Activated naive CD4-positive, alpha-beta T cell treated with anti-CD3 and anti-CD28 coated beads for 36 hours (primary cell): ENCODE results near the gene DPH3. TPM values are rescaled to one million over a fixed set of nuclear protein-coding genes. Genes with fewer than 3 reads are reported as not detected.

ENCODE experiments used
- CTCF ChIA-PET: fragments of 350-600 bp; sonication (Branson Sonifier 250); formaldehyde crosslinking; loops from one replicate; lab custom pipeline; 2021; ENCODE audit warnings: antibody characterized with exemption; lab: Charles Lee
- DNase-seq: peaks from one replicate; pipeline ENCODE4 v3.0.0-alpha.2; 2020
- H3K27ac Mint-ChIP-seq: one replicate; pipeline ENCODE4 v1.8.0; 2021; ENCODE audit warnings: mild to moderate bottlenecking, mixed read lengths
- H3K27me3 Mint-ChIP-seq: one replicate; pipeline ENCODE4 v1.8.0; 2021; ENCODE audit warnings: low read depth, mixed read lengths
- H3K36me3 Mint-ChIP-seq: one replicate; pipeline ENCODE4 v1.8.0; 2021; ENCODE audit warnings: low read depth, mixed read lengths
- H3K4me1 Mint-ChIP-seq: one replicate; pipeline ENCODE4 v1.8.0; 2021; ENCODE audit warnings: low read depth, mixed read lengths
- H3K4me3 Mint-ChIP-seq: one replicate; pipeline ENCODE4 v1.8.0; 2021; ENCODE audit warnings: mild to moderate bottlenecking, moderate library complexity, mixed read lengths
- H3K9me3 Mint-ChIP-seq: one replicate; pipeline ENCODE4 v1.8.0; 2021; ENCODE audit warnings: mixed read lengths
- intact Hi-C: fragments of 100-400 bp; cut with micrococcal nuclease; formaldehyde crosslinking; loops from one replicate; pipeline ENCODE4 v1.15.1; 2023
- total RNA-seq, 2 experiments: library from RNA; stranded (reverse); gene quantifications; one replicate each; pipeline ENCODE4 v1.2.3, GENCODE V29; 2021

DPH3 gene
- total RNA-seq, 2 experiments from 2014 or later: 16.1 to 17.0 TPM

DNA sequence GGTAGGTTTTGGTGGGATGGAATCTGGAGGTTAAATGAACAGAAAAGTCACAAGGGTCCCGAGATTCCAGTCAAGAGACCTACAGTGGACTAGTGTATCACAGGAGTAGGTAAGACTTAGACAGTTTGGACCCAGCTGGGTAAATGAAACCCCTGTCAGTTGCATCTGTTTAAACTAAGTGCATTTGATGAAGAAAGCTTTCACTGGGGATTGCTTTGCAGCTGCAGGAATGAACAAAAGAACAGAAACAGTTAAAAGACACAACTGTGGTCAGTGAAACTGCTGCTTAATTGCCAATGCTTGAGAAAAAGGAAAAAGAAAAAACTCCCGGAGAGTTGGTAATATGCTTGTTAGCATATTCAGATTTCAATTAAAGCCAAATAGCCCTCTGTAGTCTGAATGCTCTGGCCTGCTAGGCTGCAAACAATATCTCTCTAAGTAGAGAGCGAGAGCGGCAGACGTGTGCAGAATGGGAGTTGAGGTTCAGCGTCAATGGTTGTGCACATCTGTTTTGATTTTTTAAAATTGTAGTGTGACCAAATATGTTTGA, 37.4 kb upstream of the DPH3 start:
- DNase-seq: no peak
- peak overlapping the region; percentile 94 for H3K27ac Mint-ChIP-seq
- peaks cover 97% of the 10 kb centered on the region for H3K4me1 Mint-ChIP-seq
- H3K36me3 Mint-ChIP-seq: peaks cover 50% of the 10 kb centered on the region
- H3K4me3 Mint-ChIP-seq: peak overlapping the region; percentile 62
- intact Hi-C loops: no loop called here
- CTCF ChIA-PET: interaction anchor here (1.0 to 8.9 kb wide), 5 partner anchors 9 to 224 kb away, joined by 3 to 109 read pairs (median 5); partner anchors contain the start of gene OXNAD1
- no peaks in the 10 kb centered on the region for H3K27me3 Mint-ChIP-seq
- H3K9me3 Mint-ChIP-seq: no peaks in the 10 kb centered on the region

DNA sequence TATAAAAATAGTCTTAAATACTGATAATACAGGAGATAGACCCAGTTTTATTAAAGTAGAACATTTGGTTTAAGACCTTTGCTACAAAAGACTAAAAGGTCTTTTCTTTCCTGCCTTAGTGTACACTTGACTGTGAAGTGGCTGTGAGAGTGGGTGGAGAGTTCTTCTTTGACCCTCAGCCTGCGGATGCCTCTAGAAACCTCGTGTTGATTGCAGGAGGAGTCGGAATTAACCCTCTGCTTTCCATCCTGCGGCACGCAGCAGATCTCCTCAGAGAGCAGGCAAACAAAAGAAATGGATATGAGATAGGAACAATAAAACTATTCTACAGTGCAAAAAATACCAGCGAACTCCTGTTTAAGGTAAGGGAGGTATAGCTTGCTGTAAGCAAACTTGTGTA, 36.8 kb upstream of the DPH3 start:
- H3K27me3 Mint-ChIP-seq: no peaks in the 10 kb centered on the region
- peak overlapping the region; percentile 62 for H3K4me3 Mint-ChIP-seq
- H3K9me3 Mint-ChIP-seq: no peaks in the 10 kb centered on the region
- intact Hi-C loops: loop anchor here (1.0 kb wide), 2 partner anchors 8 to 11 kb away; no protein-coding TSS in a partner anchor
- CTCF ChIA-PET: interaction anchor here (1.0 to 8.9 kb wide), 6 partner anchors 8 to 224 kb away, joined by 3 to 109 read pairs (median 4); partner anchors contain the start of gene OXNAD1
- H3K36me3 Mint-ChIP-seq: peaks cover 47% of the 10 kb centered on the region
- peak overlapping the region; percentile 94 for H3K27ac Mint-ChIP-seq
- H3K4me1 Mint-ChIP-seq: peaks cover 97% of the 10 kb centered on the region
- DNase-seq: peak; percentile 51

DNA sequence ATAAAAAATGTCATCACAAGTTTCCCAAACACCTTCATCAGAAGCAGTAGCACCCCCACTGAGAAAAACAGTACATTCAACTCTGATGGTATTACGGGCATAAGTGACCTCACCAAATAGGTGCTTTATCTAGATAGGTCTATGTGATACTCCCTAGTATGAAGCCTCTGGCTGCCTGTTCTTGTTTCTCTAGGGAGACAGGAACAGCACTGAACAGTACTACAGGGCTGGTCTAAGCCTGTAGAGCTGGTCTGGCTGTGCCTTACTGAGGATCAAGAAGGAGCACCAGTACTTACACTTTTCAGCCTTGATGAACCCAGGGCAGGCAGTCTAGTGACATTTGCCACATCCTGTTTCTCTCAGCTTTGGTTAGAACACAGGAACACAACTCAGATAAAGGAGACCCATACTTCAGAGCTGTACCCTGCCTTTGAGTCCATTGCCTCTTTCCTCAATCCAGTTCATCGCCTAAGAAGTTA, 36.2 kb upstream of the DPH3 start:
- H3K36me3 Mint-ChIP-seq: peaks cover 53% of the 10 kb centered on the region
- intact Hi-C loops: loop anchor here (1.0 kb wide), 2 partner anchors 8 to 11 kb away; no protein-coding TSS in a partner anchor
- H3K27ac Mint-ChIP-seq: peak overlapping the region; percentile 94
- no peaks in the 10 kb centered on the region for H3K9me3 Mint-ChIP-seq
- DNase-seq: peak; percentile 58
- H3K27me3 Mint-ChIP-seq: no peaks in the 10 kb centered on the region
- H3K4me3 Mint-ChIP-seq: peak overlapping the region; percentile 62
- peaks cover 97% of the 10 kb centered on the region for H3K4me1 Mint-ChIP-seq
- CTCF ChIA-PET: interaction anchor here (0.9 to 8.9 kb wide), 7 partner anchors 8 to 19 kb away, joined by 3 to 109 read pairs (median 4); no protein-coding TSS in a partner anchor

DNA sequence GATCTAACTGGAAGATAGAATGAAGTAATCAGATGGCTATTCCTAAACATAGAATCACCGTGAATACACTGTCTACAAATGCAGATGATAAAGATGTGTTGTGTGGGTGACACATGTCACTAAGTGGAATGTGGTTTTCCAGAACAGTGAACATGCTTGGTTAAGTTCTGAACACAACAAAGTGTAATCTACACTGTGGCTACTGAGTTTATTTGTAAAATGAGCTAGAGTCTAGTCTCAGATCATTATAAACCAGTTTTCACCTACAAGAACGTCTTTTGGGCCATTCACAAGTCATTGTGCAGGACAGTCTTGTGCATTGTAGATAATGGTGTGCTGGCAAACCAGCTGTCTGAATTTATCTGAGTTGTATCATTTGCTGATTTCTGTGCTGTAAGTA, 35.6 kb upstream of the DPH3 start:
- no peak for DNase-seq
- no peaks in the 10 kb centered on the region for H3K9me3 Mint-ChIP-seq
- intact Hi-C loops: no loop called here
- no peaks in the 10 kb centered on the region for H3K27me3 Mint-ChIP-seq
- H3K4me3 Mint-ChIP-seq: peak overlapping the region; percentile 62
- peak overlapping the region; percentile 94 for H3K27ac Mint-ChIP-seq
- peaks cover 54% of the 10 kb centered on the region for H3K36me3 Mint-ChIP-seq
- CTCF ChIA-PET: interaction anchor here (0.9 to 8.9 kb wide), 7 partner anchors 7 to 20 kb away, joined by 3 to 109 read pairs (median 4); no protein-coding TSS in a partner anchor
- H3K4me1 Mint-ChIP-seq: peaks cover 97% of the 10 kb centered on the region

DNA sequence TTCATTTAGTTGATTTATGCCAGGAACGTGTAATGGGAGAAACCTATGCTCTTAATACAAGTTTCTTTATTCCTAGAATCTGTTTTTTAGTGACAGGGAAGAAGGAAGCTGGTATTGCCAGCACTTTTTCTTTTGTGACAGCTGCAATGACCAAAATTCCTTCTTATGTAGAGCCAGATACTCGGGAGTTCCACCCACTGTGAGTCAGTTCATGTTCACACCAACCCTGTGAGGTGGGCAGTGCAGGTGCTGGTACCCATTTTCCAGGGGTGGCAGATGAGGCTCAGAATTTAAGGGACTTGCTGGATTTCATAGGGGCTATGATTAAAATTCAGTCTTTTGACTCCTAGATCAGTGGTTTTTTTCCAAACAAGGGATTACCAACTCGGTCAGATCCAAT, 35.0 kb upstream of the DPH3 start:
- Mint-ChIP-seq H3K36me3 (peaks cover 54% of the 10 kb centered on the region), H3K9me3 (no peaks in the 10 kb centered on the region), H3K4me1 (peaks cover 96% of the 10 kb centered on the region), H3K27me3 (no peaks in the 10 kb centered on the region), H3K4me3 (no peak overlapping the region), H3K27ac (peak overlapping the region; percentile 94)
- CTCF ChIA-PET: interaction anchor here (1.0 kb wide), 1 partner anchor 19 kb away, joined by 4 read pairs; no protein-coding TSS in a partner anchor
- intact Hi-C loops: no loop called here
- DNase-seq: peak; percentile 21

DNA sequence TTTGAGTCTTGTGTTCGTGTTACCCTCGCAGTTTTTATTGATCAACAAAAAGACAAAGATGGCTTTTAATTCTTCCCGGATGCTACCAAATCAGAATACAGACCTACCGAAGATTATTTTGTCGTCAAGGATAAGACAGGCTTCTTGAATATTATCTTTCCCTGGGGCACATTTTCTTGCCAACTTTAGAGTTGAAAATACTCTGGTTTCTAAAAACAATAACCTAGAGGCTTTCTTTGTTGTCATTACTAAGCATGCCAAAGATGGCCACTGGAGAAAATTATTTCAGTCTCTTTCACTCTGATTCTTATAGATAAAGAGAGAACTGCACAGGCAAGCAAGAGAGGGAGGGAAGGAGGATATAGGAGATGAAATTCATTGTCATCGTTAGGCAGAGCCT, 34.1 kb upstream of the DPH3 start:
- CTCF ChIA-PET: interaction anchor here (0.6 to 1.6 kb wide), 2 partner anchors 9 to 20 kb away, joined by 3 to 5 read pairs; no protein-coding TSS in a partner anchor
- no peaks in the 10 kb centered on the region for H3K27me3 Mint-ChIP-seq
- intact Hi-C loops: no loop called here
- H3K27ac Mint-ChIP-seq: peak overlapping the region; percentile 94
- H3K36me3 Mint-ChIP-seq: peaks cover 51% of the 10 kb centered on the region
- no peak for DNase-seq
- H3K9me3 Mint-ChIP-seq: no peaks in the 10 kb centered on the region
- peaks cover 96% of the 10 kb centered on the region for H3K4me1 Mint-ChIP-seq
- H3K4me3 Mint-ChIP-seq: peak overlapping the region; percentile 49

DNA sequence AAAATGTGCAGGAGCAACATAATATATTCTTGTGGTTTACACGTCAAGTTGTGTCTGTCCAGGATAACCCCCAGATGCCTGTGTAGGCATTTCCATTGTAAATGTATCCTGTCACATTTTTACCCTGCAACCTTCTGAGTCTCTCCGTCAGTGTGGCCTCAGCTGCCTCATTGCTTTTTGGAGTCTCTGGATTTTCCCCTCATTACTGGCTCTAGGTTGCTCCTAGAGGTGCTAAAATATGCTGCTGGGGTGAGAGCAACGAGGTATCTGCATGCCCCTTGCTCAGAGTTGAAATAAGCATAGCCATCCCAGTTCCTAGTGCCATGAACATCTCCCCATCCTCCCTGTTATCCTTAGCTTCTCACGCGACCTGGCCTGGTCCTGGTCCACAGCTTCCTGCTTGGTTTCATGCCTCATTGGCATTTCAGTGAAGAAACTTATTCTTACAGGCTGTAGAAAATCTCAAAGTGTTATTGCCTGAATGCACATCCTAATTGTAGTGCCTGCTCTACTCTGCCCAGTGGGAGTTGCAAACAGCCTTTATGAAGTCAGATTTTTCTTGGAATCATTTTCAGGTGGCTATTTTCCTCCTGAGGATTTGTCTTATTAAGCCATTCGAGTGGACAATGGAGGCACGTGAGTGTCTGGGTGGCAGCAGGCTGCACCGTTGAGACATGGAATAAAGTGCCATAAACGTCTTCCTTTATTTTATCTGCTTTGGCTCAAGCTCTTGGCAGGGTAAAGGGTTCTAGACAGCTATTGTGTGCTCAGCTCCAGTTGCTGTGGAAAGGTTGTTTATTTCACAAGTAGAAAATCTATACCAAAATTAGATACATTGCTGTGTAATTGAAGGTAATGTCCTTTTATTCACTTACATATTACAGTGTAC, 33.5 kb upstream of the DPH3 start:
- Mint-ChIP-seq H3K27ac (peak overlapping the region; percentile 94), H3K4me3 (peak overlapping the region; percentile 49), H3K4me1 (peaks cover 98% of the 10 kb centered on the region), H3K9me3 (peaks cover 4% of the 10 kb centered on the region), H3K36me3 (peaks cover 55% of the 10 kb centered on the region), H3K27me3 (no peaks in the 10 kb centered on the region)
- intact Hi-C loops: no loop called here
- peak; percentile 56 for DNase-seq
- CTCF ChIA-PET: interaction anchor here (0.6 to 1.6 kb wide), 3 partner anchors 8 to 21 kb away, joined by 3 to 5 read pairs (median 3); no protein-coding TSS in a partner anchor

DNA sequence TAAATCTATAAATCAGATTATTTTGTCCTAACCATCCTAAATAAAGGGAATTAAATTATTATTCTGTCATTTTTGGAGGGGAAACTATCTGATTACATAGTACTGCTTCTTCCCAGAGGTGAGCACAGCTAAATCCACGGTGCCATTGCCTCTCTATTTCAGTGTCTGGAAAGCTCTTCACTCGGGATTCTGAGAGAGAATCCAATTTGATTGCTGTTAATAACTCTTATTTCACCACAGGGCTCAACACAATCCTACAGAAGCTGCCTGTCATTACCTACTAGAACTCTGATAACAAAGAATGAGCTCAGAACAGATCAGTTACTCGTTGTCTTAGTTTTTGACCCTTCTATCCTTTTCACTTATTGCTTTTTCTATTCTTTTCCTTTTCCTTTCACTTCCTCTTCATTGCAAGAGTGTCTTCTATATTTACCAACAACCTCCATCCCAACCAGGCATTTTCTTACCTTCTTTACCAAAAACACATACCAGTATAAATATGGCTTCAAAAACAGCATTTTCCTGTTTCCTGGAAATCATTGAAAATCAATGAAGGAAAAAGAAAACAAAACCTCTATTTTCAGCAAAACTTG, 30.7 kb upstream of the DPH3 start:
- no peak for DNase-seq
- H3K4me1 Mint-ChIP-seq: peaks cover 94% of the 10 kb centered on the region
- no peaks in the 10 kb centered on the region for H3K27me3 Mint-ChIP-seq
- peaks cover 4% of the 10 kb centered on the region for H3K9me3 Mint-ChIP-seq
- H3K27ac Mint-ChIP-seq: peak overlapping the region; percentile 84
- intact Hi-C loops: no loop called here
- H3K36me3 Mint-ChIP-seq: peaks cover 46% of the 10 kb centered on the region
- H3K4me3 Mint-ChIP-seq: peak overlapping the region; percentile 11
- CTCF ChIA-PET: interaction anchor here (0.7 to 9.8 kb wide), 9 partner anchors 9 to 325 kb away, joined by 3 to 222 read pairs (median 4); partner anchors contain the start of genes DPH3 and OXNAD1

DNA sequence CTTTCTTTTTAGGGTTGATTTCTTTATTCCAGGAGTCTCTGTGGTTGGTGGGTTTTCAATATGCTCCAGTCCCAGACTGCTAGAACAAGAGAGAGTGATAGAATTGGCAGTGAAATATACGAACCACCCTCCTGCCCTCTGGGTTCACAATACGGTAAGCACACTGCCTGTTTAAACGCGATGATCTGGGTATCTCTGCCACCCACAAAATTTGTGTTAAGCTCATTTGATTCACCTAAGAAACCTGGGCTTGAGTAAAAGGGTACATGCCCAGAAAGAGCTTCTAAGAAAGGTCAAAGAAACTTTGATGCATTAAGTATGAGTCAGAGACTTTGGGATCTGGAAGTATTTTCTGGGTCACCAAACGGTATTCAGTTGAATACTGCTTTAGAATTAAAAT, 30.1 kb upstream of the DPH3 start:
- Mint-ChIP-seq H3K27me3 (no peaks in the 10 kb centered on the region), H3K4me1 (peaks cover 94% of the 10 kb centered on the region), H3K9me3 (peaks cover 4% of the 10 kb centered on the region), H3K4me3 (peak overlapping the region; percentile 45), H3K36me3 (peaks cover 46% of the 10 kb centered on the region), H3K27ac (peak overlapping the region; percentile 84)
- intact Hi-C loops: no loop called here
- peak; percentile 45 for DNase-seq
- CTCF ChIA-PET: interaction anchor here (0.9 to 9.8 kb wide), 8 partner anchors 8 to 227 kb away, joined by 3 to 222 read pairs (median 5); partner anchors contain the start of genes DPH3 and OXNAD1

DNA sequence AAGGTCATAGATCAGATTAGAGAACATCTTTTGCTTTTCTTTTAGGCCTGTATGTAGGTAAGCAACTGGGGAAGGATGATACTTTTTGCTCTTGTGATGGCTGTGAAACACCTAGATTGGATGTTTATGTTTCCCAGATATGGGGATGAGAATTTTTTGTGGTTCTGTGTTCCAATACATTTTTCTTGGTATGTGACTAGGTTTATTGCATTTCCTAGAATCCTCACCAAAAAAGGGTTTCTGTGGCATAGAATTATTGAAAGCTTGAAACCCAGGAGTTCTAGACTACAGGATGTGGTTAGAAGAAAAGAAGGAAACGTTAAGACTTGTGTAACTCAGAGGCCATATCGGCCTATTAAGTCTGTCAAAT, 26.1 kb upstream of the DPH3 start:
- H3K9me3 Mint-ChIP-seq: peaks cover 4% of the 10 kb centered on the region
- H3K4me1 Mint-ChIP-seq: peaks cover 85% of the 10 kb centered on the region
- H3K4me3 Mint-ChIP-seq: peak overlapping the region; percentile 84
- H3K36me3 Mint-ChIP-seq: peaks cover 61% of the 10 kb centered on the region
- H3K27me3 Mint-ChIP-seq: no peaks in the 10 kb centered on the region
- intact Hi-C loops: loop anchor here (1.0 kb wide), 12 partner anchors 10 to 942 kb away; partner anchors contain the start of gene OXNAD1
- no peak for DNase-seq
- H3K27ac Mint-ChIP-seq: peak overlapping the region; percentile 97
- CTCF ChIA-PET: interaction anchor here (0.8 to 9.8 kb wide), 17 partner anchors 14 to 261 kb away, joined by 3 to 222 read pairs (median 4); partner anchors contain the start of genes DPH3 and OXNAD1

DNA sequence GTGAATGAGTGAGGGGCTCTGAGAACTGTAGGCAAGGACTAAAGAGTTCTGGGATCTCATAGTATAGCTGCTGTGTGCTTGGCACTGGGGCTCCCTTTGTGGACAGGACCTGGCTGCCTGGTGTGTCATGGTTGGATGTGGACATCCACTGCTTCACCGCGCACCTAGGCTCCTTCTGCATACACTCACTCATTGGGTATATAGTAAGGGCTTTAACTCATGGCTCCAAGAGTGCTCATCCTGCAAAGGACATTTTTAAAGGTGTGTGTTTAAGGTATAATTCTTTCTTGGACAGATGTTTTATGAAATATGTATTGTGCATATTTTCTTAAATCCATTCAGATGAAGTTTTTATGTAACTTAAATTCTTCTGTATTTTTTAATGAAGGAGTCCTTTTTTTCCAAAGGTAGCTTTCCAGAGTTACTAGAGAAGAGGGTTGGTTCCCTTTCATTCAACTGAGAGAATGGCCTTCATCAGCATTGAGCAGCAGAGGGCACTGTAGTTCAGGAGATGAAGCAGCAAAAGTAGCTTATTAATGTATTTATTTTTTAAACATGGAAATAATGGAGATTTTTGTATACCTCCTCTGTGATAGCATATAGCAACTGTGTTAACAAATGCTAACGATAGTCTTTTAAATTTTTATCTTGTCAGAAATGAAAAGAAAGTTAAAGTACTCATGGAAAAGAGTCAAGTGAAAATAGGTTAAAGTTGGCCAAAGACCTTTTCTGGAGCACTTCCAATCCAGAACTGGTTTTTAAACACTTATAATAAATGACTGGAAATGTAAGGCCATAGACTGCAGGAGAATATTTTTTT, 25.5 kb upstream of the DPH3 start:
- H3K36me3 Mint-ChIP-seq: peaks cover 55% of the 10 kb centered on the region
- H3K27me3 Mint-ChIP-seq: no peaks in the 10 kb centered on the region
- peak overlapping the region; percentile 84 for H3K4me3 Mint-ChIP-seq
- DNase-seq: peak; percentile 81
- H3K27ac Mint-ChIP-seq: peak overlapping the region; percentile 97
- H3K9me3 Mint-ChIP-seq: peaks cover 4% of the 10 kb centered on the region
- intact Hi-C loops: loop anchor here (1.0 kb wide), 11 partner anchors 11 to 943 kb away; partner anchors contain the start of gene OXNAD1
- CTCF ChIA-PET: interaction anchor here (0.7 to 9.8 kb wide), 19 partner anchors 9 to 262 kb away, joined by 3 to 222 read pairs (median 4); partner anchors contain the start of genes DPH3 and OXNAD1
- peaks cover 85% of the 10 kb centered on the region for H3K4me1 Mint-ChIP-seq
